Natural killer cell (primary cell): ENCODE data around the gene CAMSAP1. TPM values are rescaled to one million over a fixed set of nuclear protein-coding genes. Genes with fewer than 3 reads are reported as not detected.

ENCODE experiments used
- ATAC-seq, 3 donors: fragments of 150-1000 bp in 2 of 3; fragments of 200-7000 bp in 1 of 3; cut with Tn5 transposase; 1 replicate in 1 of 3; 2 replicates in 2 of 3; pipeline ENCODE4 v1.10.0; 2021; ENCODE audit warnings: mild to moderate bottlenecking in 2 of 3, moderate library complexity in 2 of 3
- DNase-seq, 2 donors: peaks; one replicate each; pipeline versions ENCODE4 v3.0.0 to v3.0.0-alpha.2; 2013 to 2021; ENCODE audit warnings: mixed read lengths in 1 of 2
- H3K27ac ChIP-seq: one replicate; pipeline ENCODE4 v1.5.1; 2013; ENCODE audit warnings: mild to moderate bottlenecking, low read length
- H3K27me3 ChIP-seq: one replicate; pipeline ENCODE4 v1.6.1; 2013; ENCODE audit warnings: low read length; ENCODE audit not compliant: control insufficient read depth, insufficient read depth
- H3K36me3 ChIP-seq: one replicate; pipeline ENCODE4 v1.6.1; 2013; ENCODE audit warnings: low read length; ENCODE audit not compliant: control insufficient read depth, insufficient read depth
- H3K4me1 ChIP-seq: one replicate; pipeline ENCODE4 v1.6.1; 2013; ENCODE audit warnings: low read length; ENCODE audit not compliant: control insufficient read depth, insufficient read depth
- H3K4me3 ChIP-seq: one replicate; pipeline ENCODE4 v1.5.1; 2013; ENCODE audit warnings: low read length
- H3K9me3 ChIP-seq: one replicate; pipeline ENCODE4 v1.6.1; 2013; ENCODE audit warnings: low read length; ENCODE audit not compliant: control insufficient read depth, insufficient read depth
- H3K27ac Mint-ChIP-seq, 2 donors: one replicate each; pipeline ENCODE4 v1.8.0; 2022; ENCODE audit warnings: mild to moderate bottlenecking in 2 of 2, mixed read lengths in 2 of 2, moderate library complexity in 1 of 2
- H3K27me3 Mint-ChIP-seq, 2 donors: one replicate each; pipeline ENCODE4 v1.8.0; 2022; ENCODE audit warnings: low read depth in 2 of 2, mixed read lengths in 2 of 2
- H3K36me3 Mint-ChIP-seq: one replicate; pipeline ENCODE4 v1.8.0; 2022; ENCODE audit warnings: mixed read lengths
- H3K4me1 Mint-ChIP-seq, 2 donors: one replicate each; pipeline ENCODE4 v1.8.0; 2022; ENCODE audit warnings: mixed read lengths in 2 of 2
- H3K4me3 Mint-ChIP-seq: one replicate; pipeline ENCODE4 v1.8.0; 2022; ENCODE audit warnings: mild to moderate bottlenecking, moderate library complexity, mixed read lengths
- H3K9me3 Mint-ChIP-seq, 2 donors: one replicate each; pipeline ENCODE4 v1.8.0; 2022; ENCODE audit warnings: mixed read lengths in 2 of 2
- CTCF ChIP-seq: fragments of 200-600 bp; IDR thresholded peaks from one replicate; pipeline ENCODE4 v1.8.0; 2022; ENCODE audit warnings: antibody characterized with exemption
- WGBS: methylation state at CpG from one replicate; pipeline ENCODE4 v1.1.7; 2013; ENCODE audit warnings: missing lambda C conversion rate; ENCODE audit not compliant: insufficient coverage; 5-methylcytosine and 5-hydroxymethylcytosine counted together
- intact Hi-C: fragments of 100-400 bp; cut with micrococcal nuclease; formaldehyde crosslinking; loops from one replicate; pipeline ENCODE4 v1.14.2; 2022
- total RNA-seq, 4 donors: library from RNA; stranded (reverse); fragments of 120-200 nt in 1 of 4; gene quantifications; one replicate each; pipeline versions ENCODE4 v1.2.3 to v1.2.4, GENCODE V29; 2013 to 2022

The CAMSAP1 gene
- total RNA-seq, 3 donors from 2014 or later (not counting 1 experiment from before 2014, with no cell fraction given), result 25.9 to 33.5 (median 28.1) TPM

GRCh38 chr9:135887021-135887507, 20.3 kb downstream of the CAMSAP1 start:
- ATAC-seq (peak in 2 of 3 donors; percentile 3 to 15), DNase-seq (no peak)
- H3K4me1 ChIP-seq, result peaks cover 43% of the 10 kb centered on the region
- Mint-ChIP-seq H3K4me1 (peaks cover 64 to 70% of the 10 kb centered on the region in 2 donors), H3K36me3 (no peaks in the 10 kb centered on the region), H3K27me3 (no peaks in the 10 kb centered on the region), H3K9me3 (no peaks in the 10 kb centered on the region), H3K27ac (peak overlapping the region; percentile 85 to 90), H3K4me3 (peak overlapping the region; percentile 77)
- 53% methylated on average over 18 of the region's 18 CpGs for WGBS
- H3K27me3 ChIP-seq, result no peaks in the 10 kb centered on the region
- H3K36me3 ChIP-seq, result no peaks in the 10 kb centered on the region
- no peaks in the 10 kb centered on the region for H3K9me3 ChIP-seq
- intact Hi-C loops, result no loop called here
- no peak overlapping the region for H3K4me3 ChIP-seq
- peak overlapping the region; percentile 59 for H3K27ac ChIP-seq
- TF ChIP-seq CTCF, result no peak

DNA sequence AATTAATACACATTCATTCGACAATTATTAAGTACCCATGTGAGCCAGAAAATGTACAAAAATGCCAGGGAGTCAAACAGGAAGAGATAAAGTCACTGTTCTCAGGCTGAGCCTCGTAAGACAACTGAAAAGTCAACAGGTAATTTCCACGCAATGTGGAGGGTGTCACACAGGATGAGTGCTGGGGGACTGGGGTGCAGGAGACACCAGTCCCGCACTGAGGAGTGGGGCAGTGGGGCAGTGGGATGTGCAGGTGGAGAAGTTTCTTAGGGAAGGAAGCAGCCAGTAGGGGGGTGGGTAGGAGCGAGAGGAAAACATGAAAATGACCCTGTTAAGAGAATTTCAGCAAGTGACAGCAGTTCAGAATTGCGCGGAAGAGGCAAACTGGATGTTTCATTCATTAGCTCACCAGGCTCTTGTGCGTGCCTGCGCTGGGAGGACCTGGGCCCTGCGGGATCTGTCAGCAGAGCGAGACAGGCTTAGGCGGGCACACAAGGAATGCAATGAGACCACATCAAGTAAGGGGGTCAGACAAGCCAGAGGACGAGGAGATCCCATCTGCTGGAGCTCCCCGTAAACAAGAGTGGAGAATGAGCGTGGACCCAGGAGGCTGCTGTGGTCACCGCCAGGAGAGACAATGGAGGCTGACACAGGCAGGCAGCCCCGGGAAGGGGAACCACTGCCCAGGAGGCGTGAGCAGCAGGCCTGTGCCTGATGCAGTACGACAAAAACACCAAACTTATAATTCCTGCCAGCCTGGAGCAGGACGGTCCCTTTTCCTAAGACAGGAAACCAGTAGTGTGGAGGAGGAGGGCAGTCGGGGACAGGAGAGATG, 21.0 kb downstream of the CAMSAP1 start:
- intact Hi-C loops, result no loop called here
- Histone ChIP-seq H3K36me3 (peaks cover 2% of the 10 kb centered on the region), H3K4me1 (peaks cover 43% of the 10 kb centered on the region), H3K9me3 (no peaks in the 10 kb centered on the region), H3K27ac (no peak overlapping the region), H3K4me3 (no peak overlapping the region), H3K27me3 (no peaks in the 10 kb centered on the region)
- DNase-seq (no peak), ATAC-seq (no peak)
- Mint-ChIP-seq H3K4me1 (peaks cover 57 to 70% of the 10 kb centered on the region in 2 donors), H3K9me3 (no peaks in the 10 kb centered on the region), H3K27ac (peak overlapping the region; percentile 85 to 90), H3K4me3 (peak overlapping the region; percentile 77), H3K36me3 (no peaks in the 10 kb centered on the region), H3K27me3 (no peaks in the 10 kb centered on the region)
- no peak for TF ChIP-seq CTCF
- WGBS, result 95% methylated on average over 20 of the region's 21 CpGs

GRCh38 chr9:135885100-135885853, 22.1 kb downstream of the CAMSAP1 start:
- Histone ChIP-seq H3K9me3 (no peaks in the 10 kb centered on the region), H3K4me3 (no peak overlapping the region), H3K27me3 (no peaks in the 10 kb centered on the region), H3K4me1 (peaks cover 43% of the 10 kb centered on the region), H3K27ac (no peak overlapping the region), H3K36me3 (peaks cover 6% of the 10 kb centered on the region)
- peak overlapping the region; percentile 77 for H3K4me3 Mint-ChIP-seq
- no peaks in the 10 kb centered on the region for H3K27me3 Mint-ChIP-seq
- no peak for TF ChIP-seq CTCF
- WGBS, result 81% methylated on average over 6 of the region's 7 CpGs
- no peak for ATAC-seq
- DNase-seq, result no peak
- H3K9me3 Mint-ChIP-seq, result no peaks in the 10 kb centered on the region
- no peaks in the 10 kb centered on the region for H3K36me3 Mint-ChIP-seq
- H3K4me1 Mint-ChIP-seq, result peaks cover 55 to 69% of the 10 kb centered on the region in 2 donors
- intact Hi-C loops, result no loop called here
- H3K27ac Mint-ChIP-seq, result peak overlapping the region; percentile 3 to 85
